Naive thymus-derived CD4-positive, alpha-beta T cell (primary cell): ENCODE data around the gene DHCR24. TPM values are rescaled to one million over a fixed set of nuclear protein-coding genes. Genes with fewer than 3 reads are reported as not detected.

ENCODE experiments used
- ATAC-seq: fragments of 150-1000 bp; cut with Tn5 transposase; 2 replicates; pipeline ENCODE4 v1.10.0; 2021; ENCODE audit warnings: mild to moderate bottlenecking, moderate library complexity
- CTCF ChIA-PET: fragments of 350-600 bp; sonication (Branson Sonifier 250); formaldehyde crosslinking; loops from one replicate; lab custom pipeline; 2021; ENCODE audit warnings: antibody characterized with exemption; lab: Charles Lee
- POLR2A ChIA-PET: fragments of 350-600 bp; sonication (Branson Sonifier 250); formaldehyde crosslinking; loops from one replicate; lab custom pipeline; 2021; ENCODE audit warnings: antibody characterized with exemption, inconsistent platforms; lab: Charles Lee
- DNase-seq, 9 donors: peaks; one replicate each; pipeline versions ENCODE4 v3.0.0 to v3.0.0-alpha.2; 2020 to 2022; ENCODE audit warnings: mixed read lengths in 1 of 9
- H3K27ac ChIP-seq: one replicate; pipeline ENCODE4 v1.7.0; 2013; ENCODE audit warnings: mild to moderate bottlenecking, low read depth, low read length, moderate library complexity
- H3K27me3 ChIP-seq, 2 donors: one replicate each; pipeline ENCODE4 v1.7.0; 2013; ENCODE audit warnings: low read length in 2 of 2, mild to moderate bottlenecking in 2 of 2, moderate library complexity in 2 of 2; ENCODE audit not compliant: control insufficient read depth in 2 of 2, insufficient read depth in 2 of 2
- H3K36me3 ChIP-seq, 3 experiments: 1 replicate in 2 of 3; 2 replicates in 1 of 3; pipeline ENCODE4 v1.7.0; 2013; ENCODE audit warnings: low read length in 3 of 3, mild to moderate bottlenecking in 3 of 3, moderate library complexity in 1 of 3; ENCODE audit not compliant: insufficient read depth in 3 of 3, control insufficient read depth in 2 of 3
- H3K4me1 ChIP-seq, 2 donors: one replicate each; pipeline ENCODE4 v1.7.0; 2013; ENCODE audit warnings: low read length in 2 of 2, mild to moderate bottlenecking in 2 of 2, moderate library complexity in 1 of 2; ENCODE audit not compliant: control insufficient read depth in 2 of 2, insufficient read depth in 2 of 2
- H3K4me3 ChIP-seq: 2 replicates; pipeline ENCODE4 v1.7.0; 2013; ENCODE audit warnings: mild to moderate bottlenecking, low read length
- H3K9me3 ChIP-seq, 3 experiments: 1 replicate in 2 of 3; 2 replicates in 1 of 3; pipeline ENCODE4 v1.7.0; 2013; ENCODE audit warnings: low read length in 3 of 3; ENCODE audit not compliant: control insufficient read depth in 2 of 3
- H3K27ac Mint-ChIP-seq, 9 donors: one replicate each; pipeline ENCODE4 v1.8.0; 2020 to 2022; ENCODE audit warnings: mixed read lengths in 9 of 9, mild to moderate bottlenecking in 8 of 9, moderate library complexity in 5 of 9, inconsistent platforms in 2 of 9
- H3K27me3 Mint-ChIP-seq, 5 donors: one replicate each; pipeline ENCODE4 v1.8.0; 2021 to 2022; ENCODE audit warnings: mixed read lengths in 5 of 5, mild to moderate bottlenecking in 1 of 5
- H3K36me3 Mint-ChIP-seq, 5 donors: one replicate each; pipeline ENCODE4 v1.8.0; 2020 to 2022; ENCODE audit warnings: mixed read lengths in 5 of 5, mild to moderate bottlenecking in 3 of 5, inconsistent platforms in 1 of 5
- H3K4me1 Mint-ChIP-seq, 7 donors: one replicate each; pipeline ENCODE4 v1.8.0; 2020 to 2022; ENCODE audit warnings: mixed read lengths in 7 of 7, mild to moderate bottlenecking in 3 of 7, inconsistent platforms in 1 of 7
- H3K4me3 Mint-ChIP-seq, 10 donors: one replicate each; pipeline ENCODE4 v1.8.0; 2020 to 2022; ENCODE audit warnings: mild to moderate bottlenecking in 10 of 10, mixed read lengths in 10 of 10, moderate library complexity in 6 of 10, inconsistent platforms in 2 of 10
- H3K9me3 Mint-ChIP-seq, 11 donors: one replicate each; pipeline ENCODE4 v1.8.0; 2020 to 2022; ENCODE audit warnings: mixed read lengths in 11 of 11, mild to moderate bottlenecking in 4 of 11, inconsistent platforms in 1 of 11, moderate library complexity in 1 of 11
- intact Hi-C, 2 donors: fragments of 100-400 bp; cut with micrococcal nuclease; formaldehyde crosslinking; loops; one replicate each; pipeline ENCODE4 v1.15.1; 2023
- polyA plus RNA-seq, 2 donors: library from polyadenylated mRNA; unstranded; fragments of 300-500 nt; fragmentation: Illumina TruSeq; gene quantifications; one replicate each; pipeline ENCODE4 v1.2.3, GENCODE V29; 2021
- total RNA-seq, 6 experiments: library from RNA in 5 of 6; stranded (reverse) in 5 of 6; gene quantifications; 1 replicate in 5 of 6; 2 replicates in 1 of 6; pipeline ENCODE4 v1.2.3 and lab custom pipeline; 2021 to 2026

Gene DHCR24
- total and polyA plus RNA-seq, 7 experiments from 2014 or later = 2.7 to 103 (median 8.3) TPM

DNA sequence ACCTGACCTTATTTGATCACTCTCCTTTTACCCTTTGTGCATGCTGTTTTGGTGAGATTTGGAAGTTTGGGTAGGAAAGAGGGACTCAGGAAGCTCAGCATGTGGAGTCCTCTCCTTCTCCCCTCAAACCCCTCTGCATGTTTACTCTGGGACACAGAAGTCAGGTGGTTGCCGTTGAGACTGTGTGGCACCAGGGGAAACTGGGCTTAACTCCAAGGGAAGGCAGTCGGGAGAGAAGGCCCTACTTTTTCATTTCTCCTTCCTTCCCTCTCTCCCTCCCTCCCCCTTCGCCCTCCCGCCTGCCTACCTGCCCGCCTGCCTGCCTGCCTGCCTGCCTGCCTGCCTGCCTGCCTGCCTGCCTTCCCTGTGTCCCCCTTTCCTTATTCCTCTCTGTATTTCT lies 51.0 kb downstream of the DHCR24 start:
- no peak overlapping the region for H3K4me3 ChIP-seq
- Mint-ChIP-seq H3K4me3 (no peak overlapping the region), H3K4me1 (no peaks in the 10 kb centered on the region), H3K27me3 (peaks cover 0 to 5% (median 0%) of the 10 kb centered on the region in 5 donors), H3K36me3 (peaks cover 0 to 4% (median 2%) of the 10 kb centered on the region in 5 donors), H3K27ac (no peak overlapping the region), H3K9me3 (peaks cover 0 to 8% (median 3%) of the 10 kb centered on the region in 11 donors)
- no peaks in the 10 kb centered on the region for H3K36me3 ChIP-seq
- DNase-seq = no peak
- no peaks in the 10 kb centered on the region for H3K27me3 ChIP-seq
- no peaks in the 10 kb centered on the region for H3K4me1 ChIP-seq
- CTCF ChIA-PET = no interaction called here
- ATAC-seq = no peak
- intact Hi-C loops = no loop called here
- POLR2A ChIA-PET = no interaction called here
- no peak overlapping the region for H3K27ac ChIP-seq
- H3K9me3 ChIP-seq = no peaks in the 10 kb centered on the region

DNA sequence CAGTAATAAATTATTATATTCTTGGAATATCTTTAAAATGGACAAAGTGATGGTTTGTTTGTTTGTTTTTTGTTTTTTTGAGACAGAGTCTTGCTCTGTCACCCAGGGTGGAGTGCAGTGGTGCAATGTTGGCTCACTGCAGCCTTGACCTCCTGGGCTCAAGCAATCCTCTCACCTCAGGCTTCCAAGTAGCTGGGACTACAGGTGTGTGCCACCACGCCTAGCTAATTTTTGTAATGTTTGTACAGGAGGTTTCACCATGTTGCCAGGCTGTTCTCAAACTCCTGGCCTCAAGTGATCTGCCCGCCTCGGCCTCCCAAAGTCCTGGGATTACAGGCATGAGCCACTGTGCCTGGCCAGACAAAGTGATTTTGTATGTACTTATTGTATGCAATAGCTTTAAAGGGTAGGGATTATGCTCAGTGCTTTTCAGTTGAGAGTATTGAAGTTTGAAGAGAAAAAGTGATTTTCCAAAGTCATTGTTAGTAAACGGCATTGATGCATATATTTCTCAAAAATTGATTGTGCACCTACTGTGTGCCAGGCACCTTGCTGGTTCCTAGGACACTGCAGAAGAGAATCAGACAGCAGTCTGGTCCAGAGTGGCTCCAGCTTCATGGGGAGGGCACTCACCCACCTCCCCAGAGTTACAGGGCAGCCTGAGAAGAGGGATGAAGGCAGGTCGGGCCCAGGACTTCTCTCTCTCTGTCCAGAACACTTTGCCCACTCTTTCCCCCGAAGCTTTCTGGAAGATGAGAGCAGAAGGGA lies 51.7 kb downstream of the DHCR24 start:
- H3K4me3 Mint-ChIP-seq = no peak overlapping the region
- H3K4me1 Mint-ChIP-seq = no peaks in the 10 kb centered on the region

DNA sequence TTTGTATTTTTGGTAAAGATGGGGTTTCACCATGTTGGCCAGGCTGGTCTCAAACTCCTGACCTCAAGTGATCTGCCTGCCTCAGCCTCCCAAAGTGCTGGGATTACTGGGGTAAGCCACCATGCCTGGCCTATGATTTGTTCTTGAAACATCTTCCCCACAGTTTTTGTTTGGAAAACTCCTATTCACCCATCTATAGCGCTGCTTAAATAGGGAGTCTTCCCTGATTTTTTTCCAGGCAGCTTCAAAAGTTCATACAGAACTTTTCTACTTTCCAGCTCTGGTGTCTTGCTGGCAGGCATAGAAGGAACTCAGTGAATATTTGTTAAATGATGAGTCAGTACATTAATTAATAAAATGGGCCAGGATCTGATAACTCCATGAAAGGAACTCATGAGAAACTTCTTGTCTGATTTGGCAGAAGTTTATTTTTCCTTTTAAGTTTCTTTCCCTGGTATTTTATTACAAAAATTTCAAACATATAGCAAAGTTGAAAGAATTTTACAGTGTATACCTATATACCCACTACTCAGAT lies 52.9 kb downstream of the DHCR24 start:
- Histone ChIP-seq H3K4me1 (no peaks in the 10 kb centered on the region), H3K27ac (no peak overlapping the region), H3K36me3 (no peaks in the 10 kb centered on the region), H3K4me3 (no peak overlapping the region), H3K27me3 (no peaks in the 10 kb centered on the region), H3K9me3 (no peaks in the 10 kb centered on the region)
- CTCF ChIA-PET = no interaction called here
- no peak overlapping the region for H3K27ac Mint-ChIP-seq
- no peak for DNase-seq
- H3K9me3 Mint-ChIP-seq = peaks cover 0 to 23% (median 7%) of the 10 kb centered on the region in 11 donors
- no peaks in the 10 kb centered on the region for H3K4me1 Mint-ChIP-seq
- H3K27me3 Mint-ChIP-seq = peaks cover 0 to 7% (median 0%) of the 10 kb centered on the region in 5 donors
- intact Hi-C loops = no loop called here
- POLR2A ChIA-PET = no interaction called here
- H3K4me3 Mint-ChIP-seq = no peak overlapping the region
- no peak for ATAC-seq
- peaks cover 0 to 10% (median 6%) of the 10 kb centered on the region in 5 donors for H3K36me3 Mint-ChIP-seq

More for the DNA sequence above, 51.7 kb downstream of the DHCR24 start:
- H3K36me3 Mint-ChIP-seq = peaks cover 0 to 8% (median 6%) of the 10 kb centered on the region in 5 donors
- Histone ChIP-seq H3K27me3 (no peaks in the 10 kb centered on the region), H3K27ac (no peak overlapping the region), H3K36me3 (no peaks in the 10 kb centered on the region), H3K4me1 (no peaks in the 10 kb centered on the region), H3K9me3 (no peaks in the 10 kb centered on the region), H3K4me3 (no peak overlapping the region)
- DNase-seq (no peak), ATAC-seq (no peak)
- H3K27me3 Mint-ChIP-seq = peaks cover 0 to 7% (median 0%) of the 10 kb centered on the region in 5 donors
- intact Hi-C loops = no loop called here
- ChIA-PET POLR2A (no interaction called here), CTCF (no interaction called here)
- H3K27ac Mint-ChIP-seq = peak overlapping the region in 1 of 9 donors; percentile 14
- H3K9me3 Mint-ChIP-seq = peaks cover 0 to 15% (median 7%) of the 10 kb centered on the region in 11 donors

DNA sequence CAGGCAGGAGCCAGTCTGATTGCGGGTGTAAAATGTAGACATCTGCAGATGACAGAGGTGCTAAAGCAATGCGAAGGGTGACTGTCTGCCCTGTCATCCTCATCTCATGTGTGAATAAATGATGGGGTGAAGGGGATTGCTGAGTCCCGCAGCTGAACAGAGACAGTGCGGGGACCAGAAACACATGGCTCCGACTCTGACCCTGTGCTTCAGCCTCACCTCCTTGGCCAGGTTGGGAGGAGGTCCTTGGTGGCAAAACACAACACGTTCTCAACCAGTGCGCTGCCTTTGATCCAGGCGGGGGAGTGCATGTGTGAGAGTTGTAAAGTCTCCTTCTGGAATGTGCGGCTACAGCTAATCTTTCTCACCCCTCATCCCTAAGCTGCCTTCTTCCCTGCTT lies 53.9 kb downstream of the DHCR24 start:
- H3K4me1 ChIP-seq = no peaks in the 10 kb centered on the region
- intact Hi-C loops = no loop called here
- no peaks in the 10 kb centered on the region for H3K36me3 ChIP-seq
- POLR2A ChIA-PET = no interaction called here
- ATAC-seq (no peak), DNase-seq (no peak)
- H3K27ac Mint-ChIP-seq = no peak overlapping the region
- no peak overlapping the region for H3K4me3 Mint-ChIP-seq
- no peaks in the 10 kb centered on the region for H3K9me3 ChIP-seq
- peaks cover 0 to 1% (median 0%) of the 10 kb centered on the region in 7 donors for H3K4me1 Mint-ChIP-seq
- H3K9me3 Mint-ChIP-seq = peaks cover 0 to 31% (median 9%) of the 10 kb centered on the region in 11 donors
- peaks cover 0 to 7% (median 0%) of the 10 kb centered on the region in 5 donors for H3K27me3 Mint-ChIP-seq
- CTCF ChIA-PET = interaction anchor here (0.6 kb wide), 1 partner anchor 257 kb away, joined by 3 read pairs; no protein-coding TSS in a partner anchor
- no peak overlapping the region for H3K4me3 ChIP-seq
- H3K27ac ChIP-seq = no peak overlapping the region
- no peaks in the 10 kb centered on the region for H3K27me3 ChIP-seq
- peaks cover 0 to 15% (median 7%) of the 10 kb centered on the region in 5 donors for H3K36me3 Mint-ChIP-seq

DNA sequence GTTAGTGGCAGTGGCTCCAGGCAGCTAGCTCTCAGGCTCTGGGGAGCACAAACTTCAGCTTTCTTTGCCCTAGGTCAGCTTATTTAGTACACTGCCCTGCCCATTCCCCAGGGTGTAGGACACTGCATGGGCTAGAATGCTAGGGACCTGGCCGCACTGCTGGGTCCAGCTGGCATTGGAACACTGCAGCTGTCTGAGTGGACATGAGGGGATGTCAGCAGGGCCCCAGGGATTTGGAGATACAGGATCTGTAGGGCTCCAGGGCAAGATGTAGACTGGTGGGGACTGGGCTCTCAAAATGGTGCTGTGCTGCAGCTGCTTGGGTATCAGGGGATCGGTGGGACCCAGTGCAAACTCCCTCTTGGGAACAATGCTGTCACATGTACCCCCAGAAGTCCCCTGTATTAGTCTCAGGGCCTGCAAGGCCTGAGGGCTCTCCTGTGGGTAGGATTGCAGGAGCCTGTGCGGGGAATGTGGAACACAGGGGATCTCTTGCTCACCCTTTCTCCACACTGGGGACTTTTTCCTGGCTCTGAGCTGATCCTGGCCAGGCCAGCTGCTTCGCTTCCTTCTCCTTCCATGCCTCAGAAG lies 60.7 kb downstream of the DHCR24 start:
- H3K36me3 ChIP-seq = no peaks in the 10 kb centered on the region
- POLR2A ChIA-PET = no interaction called here

DNA sequence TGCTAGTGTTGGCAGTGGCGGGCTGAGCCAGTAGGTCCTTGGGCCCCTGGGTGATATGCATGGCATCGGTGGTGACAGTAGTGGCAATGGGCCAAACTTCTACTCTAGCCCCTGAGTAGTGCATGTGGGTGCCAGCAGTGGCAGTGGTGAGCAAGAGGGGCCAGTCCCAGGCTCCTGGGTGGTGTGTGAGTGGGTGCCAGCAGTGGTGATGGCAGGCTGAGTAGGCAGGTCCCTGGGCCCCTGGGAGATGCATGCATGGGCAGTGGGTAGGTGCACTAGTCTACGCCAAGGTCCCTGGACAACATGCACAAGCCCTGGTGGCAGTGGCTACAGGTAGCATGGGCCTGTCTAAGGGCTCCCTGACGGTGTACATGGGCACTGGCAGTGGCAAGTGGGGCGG lies 61.3 kb downstream of the DHCR24 start:
- POLR2A ChIA-PET = no interaction called here
- no peak overlapping the region for H3K4me3 Mint-ChIP-seq

More for the DNA sequence above, 60.7 kb downstream of the DHCR24 start:
- Histone ChIP-seq H3K4me3 (no peak overlapping the region), H3K27me3 (no peaks in the 10 kb centered on the region), H3K27ac (no peak overlapping the region), H3K4me1 (no peaks in the 10 kb centered on the region), H3K9me3 (peaks cover 0 to 8% (median 0%) of the 10 kb centered on the region in 3 experiments)
- Mint-ChIP-seq H3K27ac (no peak overlapping the region), H3K9me3 (peaks cover 5 to 59% (median 23%) of the 10 kb centered on the region in 11 donors), H3K36me3 (peaks cover 6 to 34% (median 11%) of the 10 kb centered on the region in 5 donors), H3K4me1 (peaks cover 0 to 3% (median 0%) of the 10 kb centered on the region in 7 donors), H3K4me3 (no peak overlapping the region), H3K27me3 (peaks cover 0 to 23% (median 0%) of the 10 kb centered on the region in 5 donors)
- DNase-seq (no peak), ATAC-seq (no peak)
- intact Hi-C loops = no loop called here
- CTCF ChIA-PET = no interaction called here

More for the DNA sequence above, 61.3 kb downstream of the DHCR24 start:
- Histone ChIP-seq H3K36me3 (no peaks in the 10 kb centered on the region), H3K9me3 (peaks cover 0 to 8% (median 0%) of the 10 kb centered on the region in 3 experiments), H3K27me3 (no peaks in the 10 kb centered on the region), H3K4me1 (no peaks in the 10 kb centered on the region), H3K4me3 (no peak overlapping the region), H3K27ac (no peak overlapping the region)
- Mint-ChIP-seq H3K4me1 (peaks cover 0 to 3% (median 0%) of the 10 kb centered on the region in 7 donors), H3K27ac (no peak overlapping the region), H3K36me3 (peaks cover 6 to 29% (median 8%) of the 10 kb centered on the region in 5 donors), H3K27me3 (peaks cover 0 to 24% (median 0%) of the 10 kb centered on the region in 5 donors), H3K9me3 (peaks cover 5 to 53% (median 21%) of the 10 kb centered on the region in 11 donors)
- DNase-seq = no peak
- CTCF ChIA-PET = no interaction called here
- no peak for ATAC-seq
- intact Hi-C loops = no loop called here
